ENCODE data around the gene GIMAP8. TPM values are rescaled to one million over a fixed set of nuclear protein-coding genes. Genes with fewer than 3 reads are reported as not detected.

Gene GIMAP8
- total and polyA plus RNA-seq, 10 donors = 10.9 to 96.0 (median 54.1) TPM

DNA sequence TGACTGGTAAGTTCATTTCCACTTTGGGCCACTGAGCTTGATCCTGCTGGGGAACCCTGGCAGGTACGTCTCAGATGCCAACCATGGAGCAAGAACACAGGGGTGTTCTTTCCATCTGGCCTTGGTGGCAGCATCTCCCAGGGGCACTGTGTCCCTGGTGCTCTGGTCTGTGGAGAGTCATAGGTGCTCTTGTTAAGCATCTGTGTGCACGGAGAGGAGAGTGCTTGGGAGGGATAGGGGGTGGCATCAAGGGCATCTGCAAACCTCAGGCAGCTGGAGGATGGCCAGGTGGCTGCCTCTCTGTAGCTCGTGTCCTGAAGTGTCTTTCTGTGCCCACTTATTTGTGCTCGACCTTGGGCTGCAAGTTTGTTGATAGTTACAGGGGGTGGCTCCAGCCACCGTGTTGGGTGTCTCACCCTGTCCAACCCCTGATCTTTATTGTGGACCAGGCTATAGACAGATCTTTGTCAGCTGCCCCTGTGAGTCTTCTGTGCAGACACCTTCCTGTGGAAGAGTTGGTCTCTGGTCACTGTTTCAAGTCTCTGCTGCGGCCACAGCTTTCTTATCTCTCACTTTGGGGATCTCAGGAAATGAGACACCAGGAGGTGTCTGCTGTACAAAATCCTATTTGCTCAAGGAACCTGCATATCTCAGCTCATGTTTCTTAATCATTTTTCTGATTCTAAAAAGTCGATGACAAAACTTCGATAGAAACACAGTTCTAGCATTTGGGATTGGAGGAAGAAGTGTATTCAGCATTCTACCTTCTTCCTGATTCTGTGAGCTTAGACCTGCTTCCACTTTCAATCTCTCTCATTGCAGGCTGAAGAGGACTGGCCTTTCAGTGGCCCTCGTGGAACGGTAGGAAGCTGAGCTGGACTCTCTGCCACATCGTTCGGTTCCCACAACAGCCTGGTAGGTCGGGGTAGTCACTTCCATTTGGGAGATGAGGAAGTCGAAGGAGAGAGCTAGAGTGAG is 17.2 kb upstream of the GIMAP8 start:
- Histone ChIP-seq H3K9me3 (no peaks in the 10 kb centered on the region), H3K4me1 (peaks cover 5 to 73% (median 48%) of the 10 kb centered on the region in 6 donors), H3K27me3 (replicated peaks in 1 of 7) (no peaks in the 10 kb centered on the region), H3K36me3 (no peaks in the 10 kb centered on the region), H3K27ac (peak overlapping the region in 7 of 8 donors; percentile 33 to 87 (median 78)), H3K4me3 (peak overlapping the region in 5 of 8 donors; percentile 4 to 55 (median 19))
- TF ChIP-seq, protein P1, sequence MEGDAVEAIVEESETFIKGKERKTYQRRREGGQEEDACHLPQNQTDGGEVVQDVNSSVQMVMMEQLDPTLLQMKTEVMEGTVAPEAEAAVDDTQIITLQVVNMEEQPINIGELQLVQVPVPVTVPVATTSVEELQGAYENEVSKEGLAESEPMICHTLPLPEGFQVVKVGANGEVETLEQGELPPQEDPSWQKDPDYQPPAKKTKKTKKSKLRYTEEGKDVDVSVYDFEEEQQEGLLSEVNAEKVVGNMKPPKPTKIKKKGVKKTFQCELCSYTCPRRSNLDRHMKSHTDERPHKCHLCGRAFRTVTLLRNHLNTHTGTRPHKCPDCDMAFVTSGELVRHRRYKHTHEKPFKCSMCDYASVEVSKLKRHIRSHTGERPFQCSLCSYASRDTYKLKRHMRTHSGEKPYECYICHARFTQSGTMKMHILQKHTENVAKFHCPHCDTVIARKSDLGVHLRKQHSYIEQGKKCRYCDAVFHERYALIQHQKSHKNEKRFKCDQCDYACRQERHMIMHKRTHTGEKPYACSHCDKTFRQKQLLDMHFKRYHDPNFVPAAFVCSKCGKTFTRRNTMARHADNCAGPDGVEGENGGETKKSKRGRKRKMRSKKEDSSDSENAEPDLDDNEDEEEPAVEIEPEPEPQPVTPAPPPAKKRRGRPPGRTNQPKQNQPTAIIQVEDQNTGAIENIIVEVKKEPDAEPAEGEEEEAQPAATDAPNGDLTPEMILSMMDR (IDR thresholded peaks at IDR 0.05 in 8 of 11, conservative IDR thresholded peaks at IDR 0.05 in 3 of 11) = no peak
- TF ChIP-seq POLR2A (IDR thresholded peaks at IDR 0.05) = no peak
- TF ChIP-seq POLR2AphosphoS5 (IDR thresholded peaks at IDR 0.05) = peak in 2 of 3 donors; percentile 38 to 44
- WGBS, 5 donors = 47 to 62% (median 55%) methylated on average over 12 to 14 of the region's 14 CpGs
- DNase-seq = no peak
- intact Hi-C loops (cut with DNase I; ENCODE audit: low total_unique reads) = no loop called here

DNA sequence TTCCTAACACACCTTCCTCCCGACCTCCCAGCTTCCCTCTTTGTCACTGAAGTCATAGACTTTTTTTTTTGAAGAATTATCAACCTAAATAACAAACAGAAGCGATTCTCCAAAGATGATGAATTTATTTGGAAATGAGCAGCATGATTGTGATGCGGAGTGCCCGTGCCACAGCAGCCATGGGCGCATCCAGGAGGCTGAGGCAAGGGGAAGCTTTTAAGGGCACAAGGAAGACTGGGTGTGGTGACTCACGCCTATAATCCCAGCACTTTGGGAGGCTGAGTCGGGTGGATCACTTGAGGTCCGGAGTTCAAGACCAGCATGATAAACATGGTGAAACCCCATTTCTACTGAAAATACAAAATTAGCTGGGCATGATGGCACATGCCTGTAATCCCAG is 16.2 kb upstream of the GIMAP8 start:
- no peaks in the 10 kb centered on the region for H3K27me3 ChIP-seq (replicated peaks in 1 of 7)
- H3K4me1 ChIP-seq = peaks cover 3 to 62% (median 37%) of the 10 kb centered on the region in 6 donors
- TF ChIP-seq, protein P1 (IDR thresholded peaks at IDR 0.05 in 8 of 11, conservative IDR thresholded peaks at IDR 0.05 in 3 of 11) = no peak
- TF ChIP-seq POLR2AphosphoS5 (IDR thresholded peaks at IDR 0.05) (no peak), POLR2A (IDR thresholded peaks at IDR 0.05) (no peak)
- no peaks in the 10 kb centered on the region for H3K36me3 ChIP-seq
- peak overlapping the region in 6 of 8 donors; percentile 4 to 55 (median 17) for H3K4me3 ChIP-seq
- intact Hi-C loops (cut with DNase I; ENCODE audit: low total_unique reads) = no loop called here
- H3K27ac ChIP-seq = peak overlapping the region in 6 of 8 donors; percentile 47 to 87 (median 80)
- 77 to 86% (median 85%) methylated on average over 8 of the region's 8 CpGs for WGBS, 5 donors
- no peaks in the 10 kb centered on the region for H3K9me3 ChIP-seq
- DNase-seq = no peak

DNA sequence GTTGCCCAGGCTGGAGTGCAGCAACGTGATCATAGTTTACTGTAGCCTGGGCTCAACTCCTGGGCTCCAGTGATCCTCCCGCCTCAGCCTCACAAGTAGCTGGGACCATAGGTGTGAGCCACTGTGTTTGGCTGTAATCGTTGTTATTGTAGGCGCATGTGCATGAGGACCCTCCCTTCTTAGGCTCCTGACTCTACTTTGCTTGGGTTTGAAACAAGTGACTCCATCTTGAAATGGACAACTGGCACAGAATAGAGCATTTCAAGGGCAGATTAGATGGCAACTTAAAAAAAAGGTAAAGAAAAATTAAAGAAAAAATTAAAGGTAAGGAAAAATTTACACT is 15.4 kb upstream of the GIMAP8 start:
- intact Hi-C loops (cut with DNase I; ENCODE audit: low total_unique reads) = no loop called here
- Histone ChIP-seq H3K27me3 (replicated peaks in 1 of 7) (no peaks in the 10 kb centered on the region), H3K4me1 (peaks cover 3 to 59% (median 39%) of the 10 kb centered on the region in 6 donors), H3K36me3 (no peaks in the 10 kb centered on the region), H3K4me3 (peak overlapping the region in 3 of 8 donors; percentile 4 to 55 (median 35)), H3K27ac (peak overlapping the region in 7 of 8 donors; percentile 44 to 87 (median 78)), H3K9me3 (no peaks in the 10 kb centered on the region)
- no peak for DNase-seq
- TF ChIP-seq POLR2AphosphoS5 (IDR thresholded peaks at IDR 0.05) = no peak
- TF ChIP-seq POLR2A (IDR thresholded peaks at IDR 0.05) = no peak
- TF ChIP-seq, protein P1 (IDR thresholded peaks at IDR 0.05 in 8 of 11, conservative IDR thresholded peaks at IDR 0.05 in 3 of 11) = no peak
- WGBS, 5 donors = 66 to 79% (median 74%) methylated on average over 4 of the region's 4 CpGs
